ENCODE data around the gene NGEF.

The NGEF gene

DNA sequence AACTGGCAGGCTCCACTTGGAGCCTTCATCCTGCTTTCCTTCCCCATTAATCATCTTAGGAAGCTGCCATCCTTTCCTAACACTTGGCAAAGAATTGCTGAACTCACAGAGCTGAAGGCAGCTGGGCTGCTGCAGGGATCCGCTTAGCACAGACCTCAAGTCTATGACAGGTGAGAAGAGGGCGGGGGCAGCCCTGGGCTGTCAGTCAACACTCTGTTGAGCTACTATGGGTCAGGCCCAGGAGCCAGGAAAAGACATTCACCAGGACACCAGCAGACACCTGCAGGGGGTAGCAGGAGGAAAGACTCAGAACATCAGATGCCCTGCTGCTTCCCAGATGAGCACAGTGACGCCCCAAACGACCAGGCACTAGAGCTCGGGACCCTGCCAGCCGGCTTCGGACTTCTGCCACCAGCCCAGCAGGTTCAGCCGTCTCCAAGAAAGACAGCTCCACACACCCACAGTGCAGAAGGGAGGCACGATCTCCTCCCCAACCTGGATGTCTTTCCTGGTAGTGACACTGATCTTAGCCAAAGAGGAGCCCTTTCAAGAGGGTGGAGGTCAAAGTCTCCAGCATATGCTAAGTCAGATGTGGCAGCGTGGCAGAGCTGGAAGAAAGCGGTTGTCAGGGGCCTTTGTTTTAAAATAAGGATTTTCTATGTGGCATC is 87.8 kb downstream of the NGEF start:
- TF ChIP-seq EZH2 (IDR thresholded peaks at IDR 0.05; ENCODE audit: borderline replicate concordance, low read depth, low read length, severe bottlenecking) = no peak
- TF ChIP-seq, protein P1, sequence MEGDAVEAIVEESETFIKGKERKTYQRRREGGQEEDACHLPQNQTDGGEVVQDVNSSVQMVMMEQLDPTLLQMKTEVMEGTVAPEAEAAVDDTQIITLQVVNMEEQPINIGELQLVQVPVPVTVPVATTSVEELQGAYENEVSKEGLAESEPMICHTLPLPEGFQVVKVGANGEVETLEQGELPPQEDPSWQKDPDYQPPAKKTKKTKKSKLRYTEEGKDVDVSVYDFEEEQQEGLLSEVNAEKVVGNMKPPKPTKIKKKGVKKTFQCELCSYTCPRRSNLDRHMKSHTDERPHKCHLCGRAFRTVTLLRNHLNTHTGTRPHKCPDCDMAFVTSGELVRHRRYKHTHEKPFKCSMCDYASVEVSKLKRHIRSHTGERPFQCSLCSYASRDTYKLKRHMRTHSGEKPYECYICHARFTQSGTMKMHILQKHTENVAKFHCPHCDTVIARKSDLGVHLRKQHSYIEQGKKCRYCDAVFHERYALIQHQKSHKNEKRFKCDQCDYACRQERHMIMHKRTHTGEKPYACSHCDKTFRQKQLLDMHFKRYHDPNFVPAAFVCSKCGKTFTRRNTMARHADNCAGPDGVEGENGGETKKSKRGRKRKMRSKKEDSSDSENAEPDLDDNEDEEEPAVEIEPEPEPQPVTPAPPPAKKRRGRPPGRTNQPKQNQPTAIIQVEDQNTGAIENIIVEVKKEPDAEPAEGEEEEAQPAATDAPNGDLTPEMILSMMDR (IDR thresholded peaks at IDR 0.05; ENCODE audit: borderline replicate concordance, extremely low read depth, low read length, poor library complexity, severe bottlenecking) = no peak
- Histone ChIP-seq H4K20me1 (ENCODE audit: insufficient read depth, low read length) (no peaks in the 10 kb centered on the region), H3K36me3 (ENCODE audit: insufficient read depth, low read length) (no peaks in the 10 kb centered on the region), H3K79me2 (ENCODE audit: insufficient read depth, low read length) (no peaks in the 10 kb centered on the region), H3K4me1 (ENCODE audit: insufficient read depth, low read length) (no peaks in the 10 kb centered on the region), H3K9me3 (ENCODE audit: insufficient read depth, low read length, severe bottlenecking) (no peaks in the 10 kb centered on the region), H3K27me3 (ENCODE audit: insufficient read depth, low read length, poor library complexity) (no peaks in the 10 kb centered on the region), H3K27ac (ENCODE audit: low read length) (no peak overlapping the region), H3K4me3 (ENCODE audit: low read depth in 1 of 2, low read length in 2 of 2) (no peak overlapping the region), H3K4me2 (ENCODE audit: insufficient read depth, low read length) (no peak overlapping the region), H3K9ac (ENCODE audit: low read depth, low read length) (no peak overlapping the region), H2AFZ (ENCODE audit: low read depth, low read length) (no peak overlapping the region)
- DNase-seq = no peak
- ATAC-seq (ENCODE audit: insufficient read depth, low read depth) = no peak

DNA sequence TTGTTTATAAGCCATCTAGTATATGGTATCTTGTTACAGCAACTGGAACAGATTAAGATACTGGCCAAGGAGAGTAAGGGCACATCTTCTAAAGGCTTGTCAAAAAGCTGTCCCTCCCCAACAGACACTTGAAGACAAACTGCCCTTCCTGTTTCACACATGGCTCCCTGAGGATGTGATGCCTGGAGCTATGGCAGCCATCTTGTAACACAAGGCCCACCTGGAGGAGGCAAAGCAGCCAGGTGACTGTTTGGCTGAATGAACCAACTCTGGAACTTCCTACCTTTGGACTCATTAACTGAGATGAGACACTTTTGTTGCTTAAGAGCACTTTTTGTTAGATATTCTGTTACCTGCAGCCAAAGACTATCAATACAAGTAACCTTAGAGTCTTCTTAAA is 88.6 kb downstream of the NGEF start:
- no peak for DNase-seq
- no peak for TF ChIP-seq EZH2 (IDR thresholded peaks at IDR 0.05; ENCODE audit: borderline replicate concordance, low read depth, low read length, severe bottlenecking)
- TF ChIP-seq, protein P1 (IDR thresholded peaks at IDR 0.05; ENCODE audit: borderline replicate concordance, extremely low read depth, low read length, poor library complexity, severe bottlenecking) = no peak
- Histone ChIP-seq H3K79me2 (ENCODE audit: insufficient read depth, low read length) (no peaks in the 10 kb centered on the region), H3K9ac (ENCODE audit: low read depth, low read length) (no peak overlapping the region), H3K4me3 (ENCODE audit: low read depth in 1 of 2, low read length in 2 of 2) (no peak overlapping the region), H3K27ac (ENCODE audit: low read length) (no peak overlapping the region), H4K20me1 (ENCODE audit: insufficient read depth, low read length) (no peaks in the 10 kb centered on the region), H3K4me2 (ENCODE audit: insufficient read depth, low read length) (no peak overlapping the region), H2AFZ (ENCODE audit: low read depth, low read length) (no peak overlapping the region), H3K36me3 (ENCODE audit: insufficient read depth, low read length) (no peaks in the 10 kb centered on the region), H3K4me1 (ENCODE audit: insufficient read depth, low read length) (no peaks in the 10 kb centered on the region), H3K27me3 (ENCODE audit: insufficient read depth, low read length, poor library complexity) (no peaks in the 10 kb centered on the region), H3K9me3 (ENCODE audit: insufficient read depth, low read length, severe bottlenecking) (no peaks in the 10 kb centered on the region)
- no peak for ATAC-seq (ENCODE audit: insufficient read depth, low read depth)

DNA sequence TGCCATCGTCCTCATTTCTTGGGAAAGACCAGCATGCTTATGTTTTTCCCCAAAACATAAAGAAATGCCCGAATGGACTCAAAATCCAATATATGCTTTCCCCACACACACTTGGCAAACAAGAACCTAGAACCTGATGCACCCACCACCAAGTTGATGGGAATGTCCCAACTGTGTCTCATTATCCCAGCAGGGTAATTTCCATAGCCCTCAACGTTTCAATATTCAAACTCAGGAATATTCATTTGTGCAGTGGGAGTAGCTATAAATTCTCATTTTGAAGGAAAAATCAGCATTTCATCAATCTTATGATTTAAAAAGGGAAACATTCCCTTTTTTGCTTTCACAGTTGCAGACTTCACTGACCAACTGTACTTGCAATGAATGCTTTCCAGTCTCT is 92.3 kb downstream of the NGEF start:
- no peak overlapping the region for H3K4me2 ChIP-seq (ENCODE audit: insufficient read depth, low read length)
- TF ChIP-seq, protein P1 (IDR thresholded peaks at IDR 0.05; ENCODE audit: borderline replicate concordance, extremely low read depth, low read length, poor library complexity, severe bottlenecking) = no peak
- TF ChIP-seq EZH2 (IDR thresholded peaks at IDR 0.05; ENCODE audit: borderline replicate concordance, low read depth, low read length, severe bottlenecking) = no peak
- H3K4me3 ChIP-seq (ENCODE audit: low read depth in 1 of 2, low read length in 2 of 2) = no peak overlapping the region
- no peak overlapping the region for H3K27ac ChIP-seq (ENCODE audit: low read length)
- DNase-seq (no peak), ATAC-seq (ENCODE audit: insufficient read depth, low read depth) (no peak)
- no peaks in the 10 kb centered on the region for H3K79me2 ChIP-seq (ENCODE audit: insufficient read depth, low read length)
- H3K9me3 ChIP-seq (ENCODE audit: insufficient read depth, low read length, severe bottlenecking) = no peaks in the 10 kb centered on the region
- no peaks in the 10 kb centered on the region for H3K36me3 ChIP-seq (ENCODE audit: insufficient read depth, low read length)
- no peak overlapping the region for H3K9ac ChIP-seq (ENCODE audit: low read depth, low read length)
- peaks cover 3% of the 10 kb centered on the region for H3K27me3 ChIP-seq (ENCODE audit: insufficient read depth, low read length, poor library complexity)
- no peaks in the 10 kb centered on the region for H4K20me1 ChIP-seq (ENCODE audit: insufficient read depth, low read length)
- no peak overlapping the region for H2AFZ ChIP-seq (ENCODE audit: low read depth, low read length)
- no peaks in the 10 kb centered on the region for H3K4me1 ChIP-seq (ENCODE audit: insufficient read depth, low read length)
